Fibroblast of lung (primary cell): ENCODE results near the gene ACOT9.
"Not testable (repeated sequence)": the region's sequence is repeated elsewhere in the genome, so short reads cannot be mapped to it uniquely, and the experiment has no call there.

Experiments used
- EZH2 ChIP-seq: IDR thresholded peaks from 2 replicates; pipeline ENCODE4 v1.5.1; 2012; ENCODE audit warnings: low read length, control low read depth, mild to moderate bottlenecking; ENCODE audit errors: missing control alignments
- TF ChIP-seq, protein P1 (sequence below), 2 donors: IDR thresholded peaks in 1 of 2; conservative IDR thresholded peaks in 1 of 2; 1 replicate in 1 of 2; 2 replicates in 1 of 2; pipeline ENCODE4 v1.5.1; 2011 to 2012; ENCODE audit warnings: low read length in 2 of 2, control low read depth in 1 of 2, inconsistent platforms in 1 of 2, low read depth in 1 of 2, mild to moderate bottlenecking in 1 of 2

DNA sequence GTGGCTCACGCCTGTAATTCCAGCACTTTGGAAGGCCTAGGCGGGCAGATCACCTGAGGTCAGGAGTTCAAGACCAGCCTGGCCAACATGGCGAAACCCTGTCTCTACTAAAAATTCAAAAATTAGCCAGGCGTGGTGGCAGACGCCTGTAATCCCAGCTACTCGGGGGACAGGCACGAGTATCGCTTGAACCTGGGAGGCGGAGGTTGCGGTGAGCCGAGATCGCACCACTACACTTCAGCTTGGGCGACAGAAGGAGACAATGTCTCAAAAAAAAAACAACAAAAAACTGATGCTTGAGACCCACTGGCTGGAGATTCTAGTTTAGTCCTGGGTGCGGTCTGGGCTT lies 521 bp upstream of the ACOT9 start:
- TF ChIP-seq, protein P1, sequence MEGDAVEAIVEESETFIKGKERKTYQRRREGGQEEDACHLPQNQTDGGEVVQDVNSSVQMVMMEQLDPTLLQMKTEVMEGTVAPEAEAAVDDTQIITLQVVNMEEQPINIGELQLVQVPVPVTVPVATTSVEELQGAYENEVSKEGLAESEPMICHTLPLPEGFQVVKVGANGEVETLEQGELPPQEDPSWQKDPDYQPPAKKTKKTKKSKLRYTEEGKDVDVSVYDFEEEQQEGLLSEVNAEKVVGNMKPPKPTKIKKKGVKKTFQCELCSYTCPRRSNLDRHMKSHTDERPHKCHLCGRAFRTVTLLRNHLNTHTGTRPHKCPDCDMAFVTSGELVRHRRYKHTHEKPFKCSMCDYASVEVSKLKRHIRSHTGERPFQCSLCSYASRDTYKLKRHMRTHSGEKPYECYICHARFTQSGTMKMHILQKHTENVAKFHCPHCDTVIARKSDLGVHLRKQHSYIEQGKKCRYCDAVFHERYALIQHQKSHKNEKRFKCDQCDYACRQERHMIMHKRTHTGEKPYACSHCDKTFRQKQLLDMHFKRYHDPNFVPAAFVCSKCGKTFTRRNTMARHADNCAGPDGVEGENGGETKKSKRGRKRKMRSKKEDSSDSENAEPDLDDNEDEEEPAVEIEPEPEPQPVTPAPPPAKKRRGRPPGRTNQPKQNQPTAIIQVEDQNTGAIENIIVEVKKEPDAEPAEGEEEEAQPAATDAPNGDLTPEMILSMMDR (conservative IDR thresholded peaks at IDR 0.05 in 1 of 2, IDR thresholded peaks at IDR 0.05 in 1 of 2; ENCODE audit: low read depth in 1 of 2, low read length in 2 of 2), result not testable (repeated sequence)
- not testable (repeated sequence) for TF ChIP-seq EZH2
